Spinal cord (tissue), 10 donors: Measurements from ENCODE around the gene GALNT13. TPM values are rescaled to one million over a fixed set of nuclear protein-coding genes. Genes with fewer than 3 reads are reported as not detected.

ENCODE experiments used
- DNase-seq, 6 donors: peaks; one replicate each; pipeline versions ENCODE4 v3.0.0 to v3.0.0-alpha.2; 2013 to 2015; ENCODE audit warnings: low spot score in 6 of 6, low read depth in 4 of 6
- H3K27ac ChIP-seq: one replicate; pipeline ENCODE4 v1.5.1; 2013; ENCODE audit warnings: low read depth, low read length, control low read depth
- H3K27me3 ChIP-seq: one replicate; pipeline ENCODE4 v1.6.1; 2013; ENCODE audit warnings: low read length; ENCODE audit not compliant: control insufficient read depth, insufficient read depth
- H3K36me3 ChIP-seq: one replicate; pipeline ENCODE4 v1.6.1; 2013; ENCODE audit warnings: low read length; ENCODE audit not compliant: control insufficient read depth, insufficient read depth
- H3K4me1 ChIP-seq: one replicate; pipeline ENCODE4 v1.6.1; 2013; ENCODE audit warnings: low read length; ENCODE audit not compliant: control insufficient read depth, insufficient read depth
- H3K4me3 ChIP-seq: one replicate; pipeline ENCODE4 v1.5.1; 2013; ENCODE audit warnings: low read depth, low read length, control low read depth
- H3K9me3 ChIP-seq: one replicate; pipeline ENCODE4 v1.6.1; 2013; ENCODE audit warnings: low read length; ENCODE audit not compliant: control insufficient read depth, insufficient read depth
- WGBS: methylation state at CpG from one replicate; pipeline ENCODE4 v1.1.5; 2013; ENCODE audit warnings: missing lambda C conversion rate; ENCODE audit not compliant: insufficient coverage; 5-methylcytosine and 5-hydroxymethylcytosine counted together
- polyA plus RNA-seq, 2 donors: library from polyadenylated mRNA; unstranded; fragments of 120-200 nt; gene quantifications; one replicate each; pipeline ENCODE4 v1.2.1, GENCODE V29; 2013; ENCODE audit not compliant: insufficient read length in 2 of 2
- total RNA-seq, 2 donors: library from RNA; depleted of rRNA in 1 of 2; stranded (reverse); fragments of 120-200 nt in 1 of 2; fragments of >200 nt in 1 of 2; gene quantifications; one replicate each; pipeline versions ENCODE4 v1.2.3 to v1.2.4, GENCODE V29; 2013 to 2014
- donor health status: healthy.

GALNT13 gene
- total and polyA plus RNA-seq, 4 donors = 21.6 to 55.6 (median 33.7) TPM

DNA sequence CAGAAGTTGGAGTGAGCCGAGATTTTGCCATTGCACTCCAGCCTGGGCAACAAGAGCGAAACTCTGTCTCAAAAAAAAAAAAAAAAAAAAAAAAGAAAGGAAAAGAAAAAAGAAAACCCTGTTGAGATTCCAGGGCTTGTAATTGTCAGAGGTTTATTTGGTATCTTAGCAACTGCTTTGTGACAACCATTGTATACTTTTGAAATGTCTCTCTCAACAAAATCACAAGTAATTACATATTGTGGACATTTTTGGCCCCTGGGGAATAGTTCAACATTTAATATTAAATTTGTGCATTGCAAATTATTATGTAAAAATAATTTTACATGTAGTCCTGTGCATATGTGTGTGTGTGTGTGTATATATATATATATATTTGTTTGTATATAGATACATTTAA lies 270.8 kb downstream of the GALNT13 start:
- Histone ChIP-seq H3K27ac (no peak overlapping the region), H3K27me3 (no peaks in the 10 kb centered on the region), H3K36me3 (no peaks in the 10 kb centered on the region), H3K9me3 (no peaks in the 10 kb centered on the region), H3K4me3 (no peak overlapping the region), H3K4me1 (no peaks in the 10 kb centered on the region)
- no peak for DNase-seq
- no CpG with 5 or more reads among the region's 2 CpGs for WGBS

GRCh38 chr2:154143105-154143504 lies 271.4 kb downstream of the GALNT13 start:
- no peaks in the 10 kb centered on the region for H3K4me1 ChIP-seq
- no peak overlapping the region for H3K27ac ChIP-seq
- WGBS = 89% methylated on average over 3 of the region's 4 CpGs

DNA sequence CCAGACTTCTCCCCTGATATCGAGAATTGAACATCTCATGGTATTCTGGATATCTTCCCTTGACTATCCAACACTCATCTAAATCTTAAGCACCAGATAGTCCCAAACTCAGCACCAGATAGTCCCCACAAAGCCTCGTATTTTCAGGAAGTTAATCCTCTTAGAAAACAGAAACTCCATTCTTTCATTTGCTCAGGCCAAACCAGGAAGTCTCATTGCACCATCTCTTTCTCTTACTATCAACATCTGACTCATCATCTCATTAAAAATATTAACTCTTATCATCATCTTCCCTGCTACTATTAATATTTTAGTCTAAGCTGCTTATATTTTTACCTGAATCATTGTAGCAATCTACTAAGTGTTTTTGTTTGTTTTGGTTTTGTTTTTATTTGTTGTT lies 286.4 kb downstream of the GALNT13 start:
- Histone ChIP-seq H3K4me1 (no peaks in the 10 kb centered on the region), H3K4me3 (no peak overlapping the region), H3K27ac (no peak overlapping the region), H3K27me3 (no peaks in the 10 kb centered on the region), H3K36me3 (no peaks in the 10 kb centered on the region), H3K9me3 (no peaks in the 10 kb centered on the region)
- 69% methylated on average over 2 of the region's 2 CpGs for WGBS
- DNase-seq = no peak

More at GRCh38 chr2:154143105-154143504, 271.4 kb downstream of the GALNT13 start:
- no peak for DNase-seq
- Histone ChIP-seq H3K36me3 (no peaks in the 10 kb centered on the region), H3K9me3 (no peaks in the 10 kb centered on the region), H3K4me3 (no peak overlapping the region), H3K27me3 (no peaks in the 10 kb centered on the region)

GRCh38 chr2:154161286-154161685 lies 289.6 kb downstream of the GALNT13 start:
- 100% methylated on average over 1 of the region's 2 CpGs for WGBS
- Histone ChIP-seq H3K9me3 (no peaks in the 10 kb centered on the region), H3K4me1 (no peaks in the 10 kb centered on the region), H3K27me3 (no peaks in the 10 kb centered on the region), H3K27ac (no peak overlapping the region), H3K36me3 (no peaks in the 10 kb centered on the region), H3K4me3 (no peak overlapping the region)
- no peak for DNase-seq

DNA sequence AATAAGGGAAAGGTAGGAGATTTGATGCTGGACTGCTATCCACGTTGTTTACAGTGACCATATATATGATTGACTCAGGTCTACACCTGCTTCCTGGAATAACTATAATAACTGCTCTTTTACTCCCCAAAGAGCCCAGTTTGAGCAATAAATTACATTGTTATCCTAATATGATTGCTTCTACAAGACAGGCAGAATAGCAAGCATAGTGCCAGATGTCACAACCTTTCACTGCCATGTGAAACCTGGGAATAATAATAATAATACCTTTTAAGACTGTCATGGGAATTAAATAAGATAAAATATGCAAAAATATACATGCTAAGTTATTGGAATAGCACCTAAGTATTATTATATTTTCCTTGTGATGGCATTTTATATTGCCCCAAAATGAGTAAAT lies 298.7 kb downstream of the GALNT13 start:
- Histone ChIP-seq H3K9me3 (no peaks in the 10 kb centered on the region), H3K27ac (no peak overlapping the region), H3K4me3 (no peak overlapping the region), H3K4me1 (no peaks in the 10 kb centered on the region), H3K36me3 (no peaks in the 10 kb centered on the region), H3K27me3 (no peaks in the 10 kb centered on the region)
- DNase-seq = no peak
- no CpG with 5 or more reads among the region's 1 CpG for WGBS

- no peak overlapping the region for H3K27ac ChIP-seq
- H3K4me1 ChIP-seq = no peaks in the 10 kb centered on the region
- H3K9me3 ChIP-seq = no peaks in the 10 kb centered on the region
- no CpG with 5 or more reads among the region's 2 CpGs for WGBS
- H3K27me3 ChIP-seq = no peaks in the 10 kb centered on the region
- no peak overlapping the region for H3K4me3 ChIP-seq
- no peak for DNase-seq
- no peaks in the 10 kb centered on the region for H3K36me3 ChIP-seq
Measured at GRCh38 chr2:154173164-154173563, 301.4 kb downstream of the GALNT13 start.

DNA sequence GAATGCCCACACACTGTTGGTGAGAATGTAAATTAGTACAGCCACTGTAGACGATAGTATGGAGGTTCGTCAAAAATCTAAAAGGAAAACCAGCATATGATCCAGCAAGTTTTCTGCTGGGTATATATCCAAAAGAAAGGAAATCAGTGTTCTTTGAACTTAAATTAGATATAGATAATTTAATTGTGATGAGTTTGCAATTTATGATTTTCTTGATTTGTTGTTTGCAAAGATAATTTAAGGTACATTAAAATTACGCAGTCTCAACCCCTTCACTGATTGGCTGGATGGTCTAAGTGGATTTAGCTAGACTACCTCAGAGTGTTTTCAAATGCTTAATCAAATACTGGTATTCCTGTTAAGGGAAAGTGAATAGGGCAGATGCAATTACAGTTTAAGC lies 302.2 kb downstream of the GALNT13 start:
- no peaks in the 10 kb centered on the region for H3K27me3 ChIP-seq
- no peak overlapping the region for H3K4me3 ChIP-seq
- no peaks in the 10 kb centered on the region for H3K4me1 ChIP-seq
- H3K36me3 ChIP-seq = no peaks in the 10 kb centered on the region
- WGBS = no CpG with 5 or more reads among the region's 3 CpGs
- H3K27ac ChIP-seq = no peak overlapping the region
- no peaks in the 10 kb centered on the region for H3K9me3 ChIP-seq
- no peak for DNase-seq

GRCh38 chr2:154182008-154182407 lies 310.3 kb downstream of the GALNT13 start:
- H3K36me3 ChIP-seq = no peaks in the 10 kb centered on the region
- H3K4me3 ChIP-seq = no peak overlapping the region
- WGBS = no CpG with 5 or more reads among the region's 5 CpGs
- no peak overlapping the region for H3K27ac ChIP-seq
- peaks cover 2% of the 10 kb centered on the region for H3K9me3 ChIP-seq
- no peaks in the 10 kb centered on the region for H3K27me3 ChIP-seq
- DNase-seq = no peak
- H3K4me1 ChIP-seq = no peaks in the 10 kb centered on the region

- Histone ChIP-seq H3K4me1 (no peaks in the 10 kb centered on the region), H3K4me3 (no peak overlapping the region), H3K9me3 (peaks cover 2% of the 10 kb centered on the region), H3K27ac (no peak overlapping the region), H3K36me3 (no peaks in the 10 kb centered on the region), H3K27me3 (no peaks in the 10 kb centered on the region)
- no peak for DNase-seq
- WGBS = 60% methylated on average over 1 of the region's 2 CpGs
Measured at GRCh38 chr2:154187948-154188347, 316.2 kb downstream of the GALNT13 start.

DNA sequence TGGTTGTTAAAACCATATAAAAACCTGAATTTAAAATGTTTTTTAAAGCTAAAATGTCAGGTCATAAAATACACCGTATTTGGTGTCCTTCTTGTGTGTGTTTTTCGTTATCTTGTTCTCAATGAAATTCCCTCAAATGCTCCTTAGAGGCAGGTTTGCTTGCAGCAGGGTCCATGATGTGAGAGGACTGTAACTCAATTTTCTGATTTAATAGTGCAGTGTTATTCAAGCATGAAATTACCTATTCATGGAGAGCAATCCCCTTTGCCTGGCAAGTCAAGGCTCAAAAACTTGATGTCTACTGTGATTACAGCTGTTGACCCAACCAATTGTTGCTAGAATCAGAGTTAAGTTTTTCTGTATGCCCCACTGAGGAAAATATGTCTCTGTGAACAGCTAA lies 318.2 kb downstream of the GALNT13 start:
- H3K27ac ChIP-seq = no peak overlapping the region
- no peaks in the 10 kb centered on the region for H3K4me1 ChIP-seq
- H3K27me3 ChIP-seq = no peaks in the 10 kb centered on the region
- H3K4me3 ChIP-seq = no peak overlapping the region
- peaks cover 2% of the 10 kb centered on the region for H3K9me3 ChIP-seq
- WGBS = no CpG with 5 or more reads among the region's 2 CpGs
- peak in 1 of 6 donors; percentile 64 for DNase-seq
- no peaks in the 10 kb centered on the region for H3K36me3 ChIP-seq
